ENCODE results near the gene ARHGAP10.
"Not testable (repeated sequence)": the region's sequence is repeated elsewhere in the genome, so short reads cannot be mapped to it uniquely, and the experiment has no call there.

ARHGAP10 gene

DNA sequence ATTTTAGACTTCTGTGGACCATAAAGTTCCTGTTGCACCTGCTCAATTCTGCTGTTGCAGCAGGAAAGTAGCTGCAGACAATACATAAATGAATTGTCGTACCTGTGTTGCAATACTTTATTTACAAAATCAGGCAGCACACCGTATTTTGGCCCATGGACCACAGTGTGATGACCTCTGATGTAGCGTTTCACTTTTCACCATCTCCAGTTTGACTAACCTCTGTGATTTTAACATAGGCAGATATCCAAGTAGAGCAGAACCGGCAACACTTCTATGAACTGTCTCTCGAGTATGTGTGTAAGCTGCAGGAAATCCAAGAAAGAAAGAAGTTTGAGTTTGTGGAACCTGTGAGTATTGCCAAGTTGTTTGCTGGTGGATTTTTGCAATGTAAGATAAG is 132.7 kb downstream of the ARHGAP10 start:
- Mint-ChIP-seq H3K9me3 (no peaks in the 10 kb centered on the region), H3K36me3 (ENCODE audit: low read depth) (peaks cover 12% of the 10 kb centered on the region), H3K4me3 (no peak overlapping the region)

DNA sequence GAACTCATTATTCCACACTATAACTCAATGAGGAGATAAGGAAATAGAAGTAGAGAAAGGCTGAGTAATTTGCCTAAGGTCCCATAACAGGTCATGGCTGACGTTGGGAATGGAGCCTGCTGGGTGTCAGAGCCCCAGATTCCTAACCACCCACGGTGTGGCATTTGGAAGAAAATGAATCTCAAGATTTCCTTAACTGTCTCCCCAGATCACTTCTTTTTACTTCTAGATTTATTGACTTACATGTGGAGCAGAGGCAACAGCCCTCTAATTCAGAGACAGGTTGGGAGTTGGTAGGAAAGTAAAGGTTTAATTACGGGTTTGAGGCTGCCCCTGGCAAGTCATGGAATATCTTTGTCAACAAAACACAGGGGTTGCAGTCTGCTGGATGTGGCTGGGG is 134.0 kb downstream of the ARHGAP10 start:
- Mint-ChIP-seq H3K9me3 (no peaks in the 10 kb centered on the region), H3K4me1 (ENCODE audit: low read depth) (peaks cover 2% of the 10 kb centered on the region), H3K27ac (no peak overlapping the region), H3K4me3 (no peak overlapping the region), H3K27me3 (no peaks in the 10 kb centered on the region), H3K36me3 (ENCODE audit: low read depth) (peaks cover 11% of the 10 kb centered on the region)
- no peak for DNase-seq

More for the DNA sequence above, 132.7 kb downstream of the ARHGAP10 start:
- no peak for DNase-seq
- H3K4me1 Mint-ChIP-seq (ENCODE audit: low read depth): peaks cover 2% of the 10 kb centered on the region
- H3K27ac Mint-ChIP-seq: no peak overlapping the region
- H3K27me3 Mint-ChIP-seq: no peaks in the 10 kb centered on the region

DNA sequence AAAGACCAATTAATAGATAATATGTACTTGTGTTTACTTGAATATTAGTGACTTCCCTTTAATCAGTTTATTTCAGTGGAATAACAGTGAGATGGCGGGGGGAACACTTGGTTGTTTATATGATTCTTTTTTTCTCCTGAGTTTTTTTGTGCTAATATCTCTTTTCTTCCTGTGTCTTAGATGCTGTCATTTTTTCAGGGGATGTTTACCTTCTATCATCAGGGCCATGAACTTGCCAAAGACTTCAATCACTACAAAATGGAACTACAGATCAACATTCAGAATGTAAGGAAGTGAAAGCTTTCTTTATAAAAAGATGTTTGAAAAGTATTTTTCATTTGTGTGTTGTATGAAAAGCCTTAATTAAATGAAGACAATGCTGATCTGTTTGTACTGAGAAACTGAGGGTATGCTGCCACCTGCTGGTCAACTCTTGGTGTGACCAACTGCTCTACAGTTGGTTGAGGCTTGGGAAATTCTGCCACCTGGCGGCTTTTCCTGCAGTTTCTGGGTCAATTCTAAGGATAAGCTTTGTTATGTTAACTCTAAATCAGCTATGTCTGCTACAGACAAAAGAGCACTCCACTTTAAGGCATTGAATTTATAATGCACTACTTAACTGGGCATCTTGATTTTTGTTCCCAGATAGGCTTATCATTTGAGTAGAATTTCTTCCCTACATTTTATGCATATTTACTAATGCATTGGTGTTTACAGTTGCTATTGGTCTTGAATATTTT is 134.8 kb downstream of the ARHGAP10 start:
- H3K4me3 Mint-ChIP-seq: no peak overlapping the region
- H3K4me1 Mint-ChIP-seq (ENCODE audit: low read depth): peaks cover 2% of the 10 kb centered on the region
- H3K27ac Mint-ChIP-seq: no peak overlapping the region
- DNase-seq: peak; percentile 91
- H3K9me3 Mint-ChIP-seq: no peaks in the 10 kb centered on the region
- peaks cover 10% of the 10 kb centered on the region for H3K36me3 Mint-ChIP-seq (ENCODE audit: low read depth)
- H3K27me3 Mint-ChIP-seq: no peaks in the 10 kb centered on the region

DNA sequence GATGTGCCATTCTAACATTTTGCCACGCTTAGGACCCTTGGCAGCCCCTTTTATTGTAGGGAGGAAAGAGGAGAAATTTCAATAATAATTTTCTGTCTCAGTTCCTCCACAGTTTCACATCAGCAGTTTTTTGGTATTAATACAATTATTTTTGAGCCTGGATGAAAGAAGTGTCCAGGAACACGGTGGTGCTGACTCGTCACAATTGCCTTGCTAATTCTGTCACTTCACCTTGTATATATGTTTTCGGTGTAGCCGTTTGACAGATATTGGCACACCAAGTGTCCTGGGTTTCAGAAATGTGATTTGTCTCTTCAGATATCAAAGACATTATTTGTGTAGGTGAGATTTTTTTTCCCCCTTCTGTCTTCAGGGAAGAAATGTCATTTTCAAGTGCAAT is 142.2 kb downstream of the ARHGAP10 start:
- H3K36me3 Mint-ChIP-seq (ENCODE audit: low read depth): peaks cover 15% of the 10 kb centered on the region
- no peak overlapping the region for H3K27ac Mint-ChIP-seq
- no peaks in the 10 kb centered on the region for H3K27me3 Mint-ChIP-seq
- H3K4me1 Mint-ChIP-seq (ENCODE audit: low read depth): no peaks in the 10 kb centered on the region
- no peak overlapping the region for H3K4me3 Mint-ChIP-seq
- H3K9me3 Mint-ChIP-seq: no peaks in the 10 kb centered on the region
- no peak for DNase-seq

DNA sequence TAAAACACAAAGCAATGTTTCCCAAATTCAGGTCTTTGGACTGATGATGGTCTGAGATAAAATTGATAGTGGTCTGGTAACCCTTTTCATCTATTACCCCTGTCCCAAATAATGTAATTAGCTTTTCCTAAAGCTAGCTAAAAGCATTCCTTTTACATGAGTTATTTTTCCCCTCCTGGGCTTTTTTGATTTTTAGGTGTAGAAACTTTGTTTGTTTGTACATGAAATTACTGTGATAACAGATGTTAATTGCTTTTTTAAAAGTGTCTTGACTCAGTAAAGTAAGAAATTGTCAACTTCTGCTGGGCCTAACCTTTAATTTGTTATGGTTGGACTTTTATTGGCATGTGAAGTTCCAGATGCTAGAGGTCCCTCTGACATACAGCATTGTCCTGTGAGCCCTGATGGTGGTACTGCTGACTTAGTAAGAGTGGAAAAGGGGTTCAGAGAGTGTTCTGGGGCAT is 145.5 kb downstream of the ARHGAP10 start:
- H3K4me1 Mint-ChIP-seq (ENCODE audit: low read depth): no peaks in the 10 kb centered on the region
- peaks cover 21% of the 10 kb centered on the region for H3K36me3 Mint-ChIP-seq (ENCODE audit: low read depth)
- H3K4me3 Mint-ChIP-seq: no peak overlapping the region
- no peak overlapping the region for H3K27ac Mint-ChIP-seq
- no peak for DNase-seq
- H3K27me3 Mint-ChIP-seq: no peaks in the 10 kb centered on the region
- H3K9me3 Mint-ChIP-seq: no peaks in the 10 kb centered on the region

DNA sequence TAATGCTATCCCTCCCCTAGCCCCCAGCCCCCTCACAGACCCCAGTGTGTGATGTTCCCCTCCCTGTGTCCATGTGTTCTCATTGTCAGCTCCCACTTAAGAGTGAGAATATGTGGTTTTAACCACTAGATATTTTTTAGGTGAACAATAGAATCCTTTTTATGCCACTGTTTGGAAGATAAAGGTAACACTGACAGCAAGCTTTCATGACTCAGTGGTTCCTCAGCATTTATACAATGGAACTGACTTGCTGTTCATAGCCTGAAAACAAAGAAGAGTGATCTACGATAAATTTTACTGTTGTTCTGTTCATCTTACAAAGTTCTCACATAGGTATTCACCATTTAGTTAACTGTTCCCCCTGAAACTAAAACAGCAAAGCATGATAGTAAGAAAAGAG is 147.8 kb downstream of the ARHGAP10 start:
- no peaks in the 10 kb centered on the region for H3K27me3 Mint-ChIP-seq
- H3K4me1 Mint-ChIP-seq (ENCODE audit: low read depth): no peaks in the 10 kb centered on the region

DNA sequence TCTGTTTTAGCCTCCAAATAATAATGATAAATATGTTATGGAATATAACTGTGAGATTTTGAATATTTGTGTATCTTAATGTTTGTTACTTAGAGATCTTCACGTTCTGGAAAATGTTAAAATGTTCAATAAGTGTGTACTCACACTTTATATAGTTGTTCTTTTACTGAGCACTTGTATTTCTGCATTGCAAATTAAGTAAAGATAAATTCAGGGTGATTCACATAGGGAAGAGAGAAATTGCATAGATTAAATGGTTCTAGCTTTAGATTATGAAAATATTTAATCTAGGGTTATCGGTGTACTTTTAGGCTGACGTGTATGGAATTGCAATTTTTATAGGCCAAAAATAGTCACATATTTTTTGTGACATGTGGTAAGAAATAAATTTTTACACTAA is 148.6 kb downstream of the ARHGAP10 start:
- no peak overlapping the region for H3K27ac Mint-ChIP-seq
- no peaks in the 10 kb centered on the region for H3K4me1 Mint-ChIP-seq (ENCODE audit: low read depth)
- H3K27me3 Mint-ChIP-seq: no peaks in the 10 kb centered on the region
- no peak overlapping the region for H3K4me3 Mint-ChIP-seq
- H3K36me3 Mint-ChIP-seq (ENCODE audit: low read depth): peaks cover 39% of the 10 kb centered on the region
- DNase-seq: no peak
- peaks cover 7% of the 10 kb centered on the region for H3K9me3 Mint-ChIP-seq

More for the DNA sequence above, 147.8 kb downstream of the ARHGAP10 start:
- Mint-ChIP-seq H3K4me3 (no peak overlapping the region), H3K27ac (no peak overlapping the region), H3K36me3 (ENCODE audit: low read depth) (peaks cover 35% of the 10 kb centered on the region), H3K9me3 (peaks cover 2% of the 10 kb centered on the region)
- no peak for DNase-seq

DNA sequence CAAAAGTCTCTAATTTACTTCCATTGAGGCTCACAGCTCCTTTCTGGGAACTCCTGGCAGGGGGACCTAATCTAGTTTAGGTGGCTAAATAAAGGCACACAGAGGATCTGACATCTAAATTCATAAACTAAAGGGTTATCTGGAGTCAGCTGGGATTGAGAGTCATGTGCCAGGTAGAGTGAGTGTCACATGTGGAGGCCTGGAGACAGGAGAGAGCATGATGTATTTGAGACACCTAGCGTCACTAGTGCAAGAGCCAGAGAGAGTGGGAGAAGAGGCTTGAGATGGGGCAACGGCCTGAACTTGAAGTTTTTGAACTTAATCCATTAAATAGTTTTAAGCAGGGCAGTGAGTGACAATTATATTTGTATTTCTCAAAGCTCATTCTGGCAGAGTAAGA is 152.6 kb downstream of the ARHGAP10 start:
- peaks cover 7% of the 10 kb centered on the region for H3K9me3 Mint-ChIP-seq
- peaks cover 44% of the 10 kb centered on the region for H3K36me3 Mint-ChIP-seq (ENCODE audit: low read depth)

DNA sequence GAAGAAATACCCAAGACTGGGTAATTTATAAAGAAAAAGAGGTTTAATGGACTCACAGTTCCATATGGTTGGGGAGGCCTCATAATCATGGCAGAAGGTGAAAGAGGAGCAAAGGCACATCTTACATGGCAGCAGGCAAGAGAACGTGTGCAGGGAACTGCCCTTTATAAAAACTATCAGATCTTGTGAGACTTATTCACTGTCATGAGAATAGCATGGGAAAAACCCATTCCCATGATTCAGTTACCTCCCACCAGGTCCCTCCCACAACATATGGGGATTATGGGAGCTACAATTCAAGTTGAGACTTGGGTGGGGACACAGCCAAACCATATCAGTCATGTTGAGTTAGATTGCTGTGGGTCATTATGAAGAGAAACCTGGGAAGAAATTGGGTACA is 153.3 kb downstream of the ARHGAP10 start:
- not testable (repeated sequence) for H3K27ac Mint-ChIP-seq; H3K4me1 Mint-ChIP-seq (ENCODE audit: low read depth)
- peaks cover 40% of the 10 kb centered on the region for H3K36me3 Mint-ChIP-seq (ENCODE audit: low read depth)

More for the DNA sequence above, 152.6 kb downstream of the ARHGAP10 start:
- H3K4me1 Mint-ChIP-seq (ENCODE audit: low read depth): no peaks in the 10 kb centered on the region
- DNase-seq: no peak
- H3K4me3 Mint-ChIP-seq: no peak overlapping the region
- no peak overlapping the region for H3K27ac Mint-ChIP-seq
- no peaks in the 10 kb centered on the region for H3K27me3 Mint-ChIP-seq

DNA sequence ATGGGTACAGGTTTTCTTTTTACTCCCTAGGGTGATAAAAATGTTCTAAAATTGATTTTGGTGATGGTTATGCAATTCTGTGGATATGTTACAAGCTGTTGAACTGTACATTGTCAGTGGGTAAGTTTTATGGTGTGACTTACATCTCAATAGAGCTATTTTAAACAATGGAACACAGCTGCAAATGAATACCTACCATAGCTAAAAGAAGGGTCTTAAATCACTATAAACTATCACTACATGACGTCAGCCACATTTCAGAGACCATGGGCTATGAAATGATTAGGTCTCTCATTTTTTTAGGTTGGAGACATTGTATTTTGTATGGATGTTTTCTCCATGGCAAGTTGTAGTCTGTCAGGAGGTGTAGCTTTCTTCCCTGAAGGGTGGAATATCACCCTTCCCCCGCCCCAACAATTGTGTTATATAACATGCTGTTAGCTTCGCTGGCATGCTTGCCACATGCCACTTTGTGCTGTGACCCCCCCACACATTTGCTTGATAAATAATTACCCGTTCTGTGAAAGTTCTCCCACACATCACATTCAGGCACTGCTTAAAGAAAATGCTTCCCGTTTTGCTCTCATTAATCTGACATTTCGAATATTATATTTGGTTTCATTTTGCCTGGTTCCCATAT is 159.7 kb downstream of the ARHGAP10 start:
- no peaks in the 10 kb centered on the region for H3K4me1 Mint-ChIP-seq (ENCODE audit: low read depth)
- peaks cover 19% of the 10 kb centered on the region for H3K36me3 Mint-ChIP-seq (ENCODE audit: low read depth)
- peaks cover 7% of the 10 kb centered on the region for H3K9me3 Mint-ChIP-seq
- H3K4me3 Mint-ChIP-seq: no peak overlapping the region
- H3K27ac Mint-ChIP-seq: no peak overlapping the region
- H3K27me3 Mint-ChIP-seq: no peaks in the 10 kb centered on the region
- DNase-seq: no peak

More for the DNA sequence above, 153.3 kb downstream of the ARHGAP10 start:
- not testable (repeated sequence) for H3K4me3 Mint-ChIP-seq, H3K27me3 Mint-ChIP-seq, DNase-seq, H3K9me3 Mint-ChIP-seq

DNA sequence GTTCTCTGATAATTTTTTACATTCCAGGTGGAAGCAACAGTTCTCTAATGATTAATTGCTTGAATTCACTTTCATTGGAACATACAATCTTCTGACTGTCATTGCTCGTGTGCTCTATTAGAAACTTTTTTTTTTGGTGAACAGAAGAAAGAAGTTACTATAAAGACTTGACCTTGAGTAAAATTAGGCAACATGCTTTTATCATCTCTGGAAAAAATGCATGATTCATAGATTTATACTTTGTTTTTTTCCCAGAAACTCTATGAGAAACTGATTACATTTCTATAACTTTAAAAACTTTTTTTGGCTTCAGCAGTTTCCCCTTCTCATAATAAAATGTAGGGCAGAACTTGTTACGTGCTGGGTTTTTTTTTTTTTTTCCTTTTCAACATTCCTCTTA is 167.6 kb downstream of the ARHGAP10 start:
- no peak for DNase-seq
- no peak overlapping the region for H3K27ac Mint-ChIP-seq
- H3K9me3 Mint-ChIP-seq: peaks cover 6% of the 10 kb centered on the region
- no peaks in the 10 kb centered on the region for H3K4me1 Mint-ChIP-seq (ENCODE audit: low read depth)
- H3K36me3 Mint-ChIP-seq (ENCODE audit: low read depth): peaks cover 14% of the 10 kb centered on the region
- no peak overlapping the region for H3K4me3 Mint-ChIP-seq
- H3K27me3 Mint-ChIP-seq: no peaks in the 10 kb centered on the region

DNA sequence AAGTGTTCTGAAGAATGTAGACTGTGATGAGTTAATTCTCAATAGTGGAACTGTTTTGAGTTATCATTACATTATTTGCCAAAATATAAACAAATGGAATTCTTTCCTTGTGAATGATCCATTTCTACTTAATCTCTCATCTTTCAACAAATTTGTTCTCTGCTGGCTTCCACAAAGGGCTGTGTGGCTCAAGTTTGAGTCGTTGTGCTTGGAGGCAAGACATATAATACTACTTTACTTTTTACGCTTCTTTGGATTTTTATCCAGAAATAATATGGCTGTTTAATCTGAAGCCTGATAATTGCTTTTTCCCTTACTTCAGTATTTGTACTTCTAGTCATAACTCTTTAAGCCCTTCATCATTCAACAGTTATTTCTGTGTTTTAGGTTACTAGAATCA is 169.5 kb downstream of the ARHGAP10 start:
- peaks cover 15% of the 10 kb centered on the region for H3K36me3 Mint-ChIP-seq (ENCODE audit: low read depth)

DNA sequence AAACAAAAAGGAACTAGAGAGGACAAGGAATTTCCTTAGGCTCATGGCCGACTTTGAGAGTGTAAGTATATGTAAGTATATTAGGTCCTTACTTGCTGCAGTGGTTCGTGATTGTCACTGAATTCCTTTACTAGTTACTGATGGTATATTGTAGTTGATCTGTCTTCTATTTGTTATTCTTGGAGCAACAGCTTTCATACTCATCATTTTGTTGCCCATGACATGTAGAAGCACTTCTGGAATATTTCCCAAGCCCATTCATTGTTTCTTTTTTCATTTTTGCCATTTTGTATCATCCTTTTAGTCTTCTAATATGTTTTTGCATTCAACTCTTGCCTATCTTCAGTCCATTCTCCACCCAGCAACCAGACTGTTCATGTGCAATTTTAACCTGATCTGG is 170.0 kb downstream of the ARHGAP10 start:
- Mint-ChIP-seq H3K27me3 (no peaks in the 10 kb centered on the region), H3K36me3 (ENCODE audit: low read depth) (peaks cover 15% of the 10 kb centered on the region), H3K4me1 (ENCODE audit: low read depth) (no peaks in the 10 kb centered on the region), H3K4me3 (no peak overlapping the region), H3K27ac (no peak overlapping the region), H3K9me3 (peaks cover 11% of the 10 kb centered on the region)
- DNase-seq: no peak

More for the DNA sequence above, 169.5 kb downstream of the ARHGAP10 start:
- no peaks in the 10 kb centered on the region for H3K4me1 Mint-ChIP-seq (ENCODE audit: low read depth)
- no peak overlapping the region for H3K27ac Mint-ChIP-seq
- peaks cover 11% of the 10 kb centered on the region for H3K9me3 Mint-ChIP-seq
- no peaks in the 10 kb centered on the region for H3K27me3 Mint-ChIP-seq
- no peak for DNase-seq
- no peak overlapping the region for H3K4me3 Mint-ChIP-seq

DNA sequence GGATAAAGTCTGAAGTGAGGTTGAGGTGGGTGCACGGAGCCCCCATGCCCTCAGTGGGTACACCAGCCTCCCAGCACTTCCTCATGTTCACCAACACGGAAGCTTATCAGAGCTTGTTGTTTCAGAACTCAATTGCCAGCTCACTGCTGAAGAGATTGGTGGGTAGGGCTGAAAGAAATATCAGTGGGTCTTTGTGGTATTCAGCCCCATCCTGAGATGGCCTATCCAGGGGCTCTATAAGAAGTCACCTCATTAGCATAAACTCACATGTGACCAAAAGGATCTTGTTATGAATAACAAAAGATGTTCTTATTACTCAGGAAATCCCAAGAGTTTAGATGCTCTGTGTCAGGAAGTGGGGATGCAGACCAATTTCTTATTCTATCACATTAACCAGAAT is 177.3 kb downstream of the ARHGAP10 start:
- H3K9me3 Mint-ChIP-seq: peaks cover 5% of the 10 kb centered on the region
- no peaks in the 10 kb centered on the region for H3K4me1 Mint-ChIP-seq (ENCODE audit: low read depth)
- H3K36me3 Mint-ChIP-seq (ENCODE audit: low read depth): peaks cover 19% of the 10 kb centered on the region
- H3K4me3 Mint-ChIP-seq: no peak overlapping the region
- no peaks in the 10 kb centered on the region for H3K27me3 Mint-ChIP-seq
- DNase-seq: no peak
- no peak overlapping the region for H3K27ac Mint-ChIP-seq

DNA sequence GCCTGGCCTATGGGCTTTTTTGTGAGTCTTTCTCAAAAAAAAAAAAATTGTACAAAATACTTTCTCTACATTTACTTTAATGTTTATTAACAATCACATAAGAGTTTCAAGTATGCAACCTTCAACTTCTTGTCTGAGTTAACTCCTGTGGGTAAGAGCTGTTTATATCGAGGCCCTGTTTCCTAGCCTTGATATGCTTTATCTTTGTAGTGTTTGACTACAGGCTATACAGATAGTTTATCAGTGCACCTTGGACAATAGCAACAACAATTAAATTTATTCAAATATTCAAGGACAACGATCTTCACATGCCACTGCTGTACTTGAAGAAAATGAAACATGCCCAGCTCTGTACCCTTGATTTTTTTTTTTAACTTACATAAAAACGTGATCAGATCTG is 178.4 kb downstream of the ARHGAP10 start:
- peaks cover 27% of the 10 kb centered on the region for H3K36me3 Mint-ChIP-seq (ENCODE audit: low read depth)
- H3K4me3 Mint-ChIP-seq: no peak overlapping the region
- no peaks in the 10 kb centered on the region for H3K27me3 Mint-ChIP-seq
- H3K27ac Mint-ChIP-seq: no peak overlapping the region
- peaks cover 5% of the 10 kb centered on the region for H3K9me3 Mint-ChIP-seq
- no peak for DNase-seq
- no peaks in the 10 kb centered on the region for H3K4me1 Mint-ChIP-seq (ENCODE audit: low read depth)

All from activated T-cell treated with anti-CD3 and anti-CD28 coated beads, Interleukin-2, amount 50 U/mL, for 24 hours (primary cell).